Medulla oblongata (tissue), 1 donor: ENCODE results near the gene ARMC8.

ENCODE experiments used
- DNase-seq: peaks from one replicate; pipeline ENCODE4 v3.0.0-alpha.2; 2015; ENCODE audit errors: extremely low spot score

ARMC8 gene

DNA sequence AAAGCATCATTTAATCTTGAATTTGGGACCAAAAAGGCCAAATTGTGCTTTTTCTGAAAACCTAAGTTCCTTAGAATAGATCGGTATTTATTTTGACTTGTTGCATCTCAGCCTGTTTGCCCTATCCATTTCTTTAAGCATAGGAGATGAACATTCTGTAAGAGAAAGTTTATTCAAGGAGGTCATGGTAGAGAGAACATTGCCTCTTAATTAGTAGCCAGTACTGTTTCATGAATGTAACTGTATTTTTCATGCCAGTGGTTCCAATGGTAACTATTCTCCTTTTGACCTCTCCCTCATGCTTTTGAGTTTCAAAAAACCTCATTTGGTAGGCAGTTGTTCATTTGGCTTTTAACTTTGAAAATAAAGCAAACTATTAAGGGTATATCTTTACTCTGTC is 55.4 kb downstream of the ARMC8 start:
- no peak for DNase-seq

DNA sequence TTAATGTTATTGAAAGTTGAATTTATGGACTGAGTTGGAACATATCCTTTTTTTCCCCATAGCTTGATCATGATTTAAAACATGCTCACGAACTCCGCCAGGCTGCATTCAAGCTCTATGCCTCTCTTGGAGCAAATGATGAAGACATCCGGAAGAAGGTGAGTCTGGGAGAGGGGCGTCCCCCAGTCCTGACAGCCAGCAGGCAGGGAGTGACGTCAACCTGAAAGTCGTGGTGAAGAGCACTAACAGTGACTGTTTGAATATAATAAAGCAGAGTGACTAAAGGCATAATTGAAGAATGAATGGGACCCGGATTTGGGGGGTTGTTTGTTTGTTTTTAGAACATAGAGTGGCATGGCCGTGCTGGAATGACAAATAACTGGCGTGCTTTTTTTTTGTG is 57.9 kb downstream of the ARMC8 start:
- no peak for DNase-seq

- DNase-seq, result no peak
These were observed 62.5 kb downstream of the ARMC8 start for GRCh38 chr3:138249636-138250035.

DNA sequence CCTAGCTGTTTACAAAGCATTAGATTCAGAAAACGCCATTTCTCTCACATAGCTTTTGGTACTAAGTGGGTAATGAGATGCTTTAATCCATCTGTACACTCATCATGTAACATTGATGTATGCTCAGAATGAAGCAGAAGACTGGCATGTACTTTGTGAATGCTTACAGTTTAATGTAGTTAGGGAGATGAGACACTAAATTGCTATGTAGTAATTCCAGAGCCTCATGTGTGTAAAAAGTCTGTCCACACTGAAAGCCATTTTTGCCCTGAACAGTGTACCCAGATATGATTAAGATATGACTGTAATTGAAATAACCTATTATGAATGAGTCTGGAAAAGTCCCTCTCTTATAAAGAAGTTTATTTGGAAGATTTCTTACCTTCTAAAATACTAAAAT is 66.5 kb downstream of the ARMC8 start:
- no peak for DNase-seq

GRCh38 chr3:138254216-138254615 is 67.1 kb downstream of the ARMC8 start:
- DNase-seq, result no peak

DNA sequence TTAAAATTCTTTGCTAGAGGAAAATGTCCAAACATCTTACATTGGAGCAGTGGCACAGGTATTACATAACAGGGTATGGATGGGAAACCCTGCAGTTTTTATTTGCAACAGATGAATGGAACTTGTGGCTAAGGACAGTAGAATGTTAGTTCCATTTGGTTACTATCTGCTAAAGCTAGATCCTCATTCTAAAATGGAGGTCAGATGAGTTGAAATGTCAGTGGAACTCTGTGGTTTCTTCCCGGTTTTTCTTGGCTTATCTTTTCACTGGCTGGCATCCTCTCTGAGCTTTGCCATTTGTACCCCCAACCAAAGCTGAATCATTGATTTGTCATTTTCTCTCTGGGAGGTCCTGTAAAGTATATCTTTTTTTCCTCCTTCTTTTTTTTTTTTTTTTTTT is 68.9 kb downstream of the ARMC8 start:
- no peak for DNase-seq

- DNase-seq, result no peak
These were observed 70.9 kb downstream of the ARMC8 start for GRCh38 chr3:138257986-138258385.

DNA sequence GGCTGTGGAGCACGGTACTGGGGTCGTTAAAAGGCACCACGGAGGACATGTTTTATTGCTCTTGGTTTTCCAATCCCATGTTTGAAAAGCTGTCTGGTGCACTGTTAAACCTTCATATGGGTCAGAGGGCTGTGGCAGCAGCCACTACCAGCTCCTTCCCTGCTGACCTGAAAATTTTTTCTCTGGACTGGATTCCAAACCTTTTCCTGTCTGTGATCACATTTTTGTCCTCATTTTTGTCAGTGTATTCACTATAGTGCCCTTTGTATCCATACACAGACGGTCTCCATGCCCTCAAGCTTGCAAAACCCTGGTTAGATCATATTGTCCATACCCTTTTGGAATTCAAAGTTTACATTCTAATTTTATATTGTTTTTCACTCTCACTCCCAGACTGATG is 72.0 kb downstream of the ARMC8 start:
- DNase-seq, result no peak

- DNase-seq, result no peak
These were observed 73.5 kb downstream of the ARMC8 start for GRCh38 chr3:138260611-138261010.

DNA sequence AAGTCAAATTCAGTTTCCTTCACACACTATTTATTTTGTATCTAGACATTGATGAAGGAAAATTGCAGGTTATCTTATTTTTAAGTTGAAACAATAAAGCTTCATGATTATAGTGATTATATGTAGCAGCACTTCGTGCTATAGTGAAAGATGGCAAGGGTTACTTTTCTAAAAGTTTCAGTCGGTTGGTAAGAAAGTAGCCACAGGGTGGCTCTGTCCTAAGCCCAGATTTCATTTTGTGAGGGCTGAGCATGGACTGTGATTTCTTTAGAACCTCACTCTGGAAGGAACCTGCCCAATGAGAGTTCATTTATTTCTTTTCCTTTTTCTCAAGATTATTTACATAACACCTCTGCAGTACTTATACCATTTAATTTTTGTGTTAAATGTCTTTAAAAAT is 76.0 kb downstream of the ARMC8 start:
- peak; percentile 27 for DNase-seq

DNA sequence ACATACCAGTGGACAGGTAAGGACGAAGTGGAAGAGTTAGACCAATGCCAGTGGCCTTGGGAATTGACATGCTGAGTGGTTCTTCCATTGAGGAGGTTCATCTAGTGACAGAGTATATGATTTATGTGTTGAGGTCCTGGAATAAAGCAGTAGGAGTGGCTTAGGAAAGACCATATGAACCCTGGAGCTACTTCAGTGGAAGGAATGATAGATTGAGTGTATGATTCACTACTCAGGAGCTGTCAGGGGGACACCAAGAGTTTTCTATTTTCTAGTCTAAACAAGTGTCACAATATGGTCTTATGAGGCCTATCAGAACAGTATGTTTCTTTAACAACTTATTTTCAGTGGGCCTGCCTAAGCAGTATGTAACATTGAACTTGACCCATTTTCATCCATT is 78.6 kb downstream of the ARMC8 start:
- DNase-seq, result no peak

DNA sequence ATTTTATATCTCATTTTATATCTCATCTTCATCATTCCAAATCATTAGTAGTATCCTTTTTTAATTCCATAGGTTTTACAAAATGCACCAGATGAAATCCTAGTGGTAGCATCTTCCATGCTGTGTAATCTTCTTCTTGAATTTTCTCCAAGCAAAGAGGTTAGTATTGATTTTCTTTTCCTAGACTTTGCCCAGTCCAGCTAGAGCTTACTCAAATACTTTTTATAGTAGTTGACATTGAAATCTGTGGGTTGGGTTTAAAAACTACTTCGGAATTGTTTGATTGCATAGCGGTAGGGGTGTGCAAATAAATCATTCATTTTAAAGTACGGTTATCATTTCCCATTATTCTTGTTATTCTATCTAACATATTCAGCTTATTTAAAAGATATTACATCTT is 80.0 kb downstream of the ARMC8 start:
- no peak for DNase-seq

DNA sequence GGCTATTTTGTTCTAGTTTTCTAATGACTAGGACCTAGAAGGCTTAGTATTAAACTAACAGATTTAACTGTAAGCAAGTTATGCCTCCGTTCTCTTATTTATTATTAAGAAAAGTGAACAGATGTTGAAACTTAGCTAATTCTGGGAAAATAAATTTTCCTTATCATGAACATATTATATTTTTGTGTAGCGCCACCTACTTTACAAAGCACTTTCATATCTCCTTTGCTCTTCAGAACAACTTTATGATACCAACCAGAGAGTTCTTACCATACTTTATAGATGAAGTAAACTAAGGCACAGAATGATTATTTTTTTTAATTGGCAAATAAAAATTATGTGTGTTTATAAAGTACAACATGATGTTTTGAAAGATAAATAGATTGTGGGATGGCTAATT is 83.1 kb downstream of the ARMC8 start:
- no peak for DNase-seq

- no peak for DNase-seq
These were observed 84.2 kb downstream of the ARMC8 start for GRCh38 chr3:138271189-138271794.

- DNase-seq, result no peak
These were observed 94.5 kb downstream of the ARMC8 start for GRCh38 chr3:138281561-138281960.

DNA sequence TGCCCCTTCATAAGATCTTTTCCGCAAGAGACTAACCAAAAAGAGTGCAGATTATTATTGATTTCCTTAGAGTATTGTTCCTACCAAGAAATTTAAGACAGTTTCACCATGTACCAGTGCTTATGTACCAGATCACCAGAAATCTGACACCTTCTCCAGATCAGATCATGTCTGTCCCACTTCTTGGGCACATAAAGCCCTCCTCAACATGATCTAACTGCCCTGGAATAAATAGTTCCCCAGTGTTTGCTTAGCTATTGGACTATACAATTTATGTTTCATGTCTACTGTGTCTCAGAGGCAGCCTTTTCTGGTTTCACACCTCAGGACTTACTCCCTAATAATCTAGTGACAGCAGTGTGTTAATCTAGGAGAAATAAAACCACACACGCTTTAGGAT is 95.7 kb downstream of the ARMC8 start:
- DNase-seq, result no peak

GRCh38 chr3:138284079-138284478 is 97.0 kb downstream of the ARMC8 start:
- DNase-seq, result no peak

- DNase-seq, result no peak
These were observed 97.9 kb downstream of the ARMC8 start for GRCh38 chr3:138284957-138285477.

DNA sequence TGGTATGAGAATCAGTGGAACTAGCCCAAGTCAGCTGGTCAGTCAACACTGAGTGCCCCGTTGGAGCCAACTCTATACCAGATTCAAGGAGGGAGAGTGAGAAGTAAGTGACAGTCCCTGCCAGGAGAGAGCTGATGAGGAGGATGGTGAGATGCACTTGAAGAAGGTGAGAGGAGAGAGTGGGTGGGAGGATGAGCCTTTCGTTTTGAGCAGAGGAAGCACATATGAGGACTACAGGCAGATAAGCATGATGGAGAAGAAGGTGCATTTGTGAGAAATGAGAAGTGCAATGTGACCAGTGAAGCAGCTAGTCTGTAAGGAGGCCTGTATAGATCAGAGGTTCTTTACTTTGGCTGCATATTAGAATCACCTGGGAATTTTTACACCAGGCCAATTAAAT is 102.2 kb downstream of the ARMC8 start:
- no peak for DNase-seq

- no peak for DNase-seq
These were observed 102.6 kb downstream of the ARMC8 start for GRCh38 chr3:138289701-138290100.

GRCh38 chr3:138296639-138297038 is 109.5 kb downstream of the ARMC8 start:
- no peak for DNase-seq

DNA sequence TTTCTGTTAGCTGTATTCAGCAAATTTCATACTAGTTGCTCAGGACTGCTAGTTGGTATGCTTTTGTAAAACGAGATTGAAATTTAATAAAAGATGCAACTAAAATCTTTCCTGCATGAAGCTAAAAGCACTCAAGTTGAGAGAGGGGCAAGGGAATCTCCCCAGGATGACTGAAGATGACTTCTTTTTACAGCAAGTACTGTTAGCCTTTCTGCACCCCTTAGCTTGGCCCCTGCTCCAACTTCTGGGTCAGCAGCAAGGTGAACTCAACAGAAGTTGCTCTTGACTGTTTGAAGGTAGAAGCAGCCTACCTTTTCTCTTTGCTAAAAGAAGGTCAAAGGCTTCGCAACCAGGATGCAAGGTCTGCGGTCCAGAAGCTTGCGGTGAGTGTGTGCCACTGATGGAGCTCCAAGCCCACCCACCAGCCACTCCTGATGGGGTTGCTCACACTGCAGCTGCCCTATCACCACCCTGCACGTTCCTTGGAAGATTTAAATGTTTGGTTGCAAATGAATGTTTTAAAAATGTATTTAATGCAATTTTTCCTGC is 110.0 kb downstream of the ARMC8 start:
- DNase-seq, result no peak

DNA sequence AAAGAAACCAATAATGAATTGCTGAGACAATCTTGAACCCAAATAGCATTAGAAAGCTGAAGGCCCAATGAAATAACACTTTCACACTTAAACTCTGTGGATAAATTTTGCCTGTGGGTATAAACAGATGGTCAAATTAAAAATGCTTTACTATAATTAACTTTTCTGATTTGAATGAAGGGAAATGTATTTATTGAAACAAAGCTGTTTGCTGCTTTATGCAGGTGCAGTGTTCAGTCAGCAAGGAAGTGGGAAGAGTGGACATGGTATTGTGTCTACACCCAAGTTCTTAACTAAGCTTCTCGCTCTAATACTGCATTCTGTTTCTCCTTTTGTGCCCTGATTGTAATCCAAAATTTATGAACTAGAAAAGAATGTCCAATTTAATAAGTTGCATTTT is 110.8 kb downstream of the ARMC8 start:
- DNase-seq, result no peak

- DNase-seq, result peak; percentile 13
These were observed 113.5 kb downstream of the ARMC8 start for GRCh38 chr3:138300647-138301046.
